ENCODE results near the gene IRF2BPL. TPM values are rescaled to one million over a fixed set of nuclear protein-coding genes. Genes with fewer than 3 reads are reported as not detected.

The IRF2BPL gene
- total and polyA plus RNA-seq, 2 of the 4 experiments (the other 2 are of a cell fraction), result 6.3 to 14.5 TPM

- no peak overlapping the region for H2BK5ac ChIP-seq (ENCODE audit: low read depth, low read length, poor library complexity, severe bottlenecking)
- BruUV-seq (replicated peaks), result no TSS peak
- H3K56ac ChIP-seq (ENCODE audit: extremely low read depth, insufficient read depth, low read length), result no peak overlapping the region
- H3K79me1 ChIP-seq (ENCODE audit: low read depth in 1 of 2, low read length in 2 of 2), result no peaks in the 10 kb centered on the region
- H2AK9ac ChIP-seq (replicated peaks; ENCODE audit: low read depth, low read length, poor library complexity), result no peak overlapping the region
- H3K18ac ChIP-seq (ENCODE audit: low read depth, low read length), result no peak overlapping the region
- H3K4me1 ChIP-seq (ENCODE audit: control insufficient read depth, insufficient read depth, low read length), result peaks cover 5% of the 10 kb centered on the region
- no peak overlapping the region for H3K27ac ChIP-seq (ENCODE audit: insufficient read depth, low read length)
- H3K14ac ChIP-seq (replicated peaks; ENCODE audit: low read depth, low read length), result no peak overlapping the region
- no peak overlapping the region for H2AFZ ChIP-seq (replicated peaks; ENCODE audit: low read length, poor library complexity)
- H3K9ac ChIP-seq (ENCODE audit: low read depth, low read length), result no peak overlapping the region
- H4K91ac ChIP-seq (ENCODE audit: insufficient read depth, low read depth, low read length), result no peak overlapping the region
- no peak overlapping the region for H2AK5ac ChIP-seq (ENCODE audit: low read depth, low read length)
- H4K20me1 ChIP-seq (ENCODE audit: insufficient read depth, low read length), result no peaks in the 10 kb centered on the region
- no peak overlapping the region for H3K4me3 ChIP-seq (ENCODE audit: insufficient read depth, low read depth, low read length)
- 66% methylated on average over 9 of the region's 13 CpGs; no CpG with 5 or more reads in 1 of the 2 experiments for WGBS, 2 experiments (ENCODE audit: extremely low coverage in 2 of 2, insufficient read length in 1 of 2)
- H3K9me3 ChIP-seq (ENCODE audit: control insufficient read depth, insufficient read depth, low read length), result no peaks in the 10 kb centered on the region
- H3K9me1 ChIP-seq (ENCODE audit: insufficient read depth, low read length), result no peaks in the 10 kb centered on the region
- ChIA-PET CTCF (no interaction called here), POLR2A (ENCODE audit: unreplicated experiment) (no interaction called here)
- no peak overlapping the region for H3K4me2 ChIP-seq (ENCODE audit: low read depth, low read length)
- intact Hi-C loops (cut with micrococcal nuclease), result no loop called here
- DNase-seq (no peak), ATAC-seq (ENCODE audit: low read depth) (no peak)
- H3K36me3 ChIP-seq (ENCODE audit: control insufficient read depth, insufficient read depth, low read length), result no peaks in the 10 kb centered on the region
- H3K23ac ChIP-seq (ENCODE audit: low read depth, low read length), result no peak overlapping the region
- dilution Hi-C loops (cut with HindIII; ENCODE audit: low sequenced_read_pairs, unreplicated experiment), result no loop called here
- TF ChIP-seq SMC3 (IDR thresholded peaks at IDR 0.05; ENCODE audit: low read depth, low read length) (no peak), RAD21 (IDR thresholded peaks at IDR 0.05; ENCODE audit: low read length) (no peak), BHLHE40 (IDR thresholded peaks at IDR 0.05; ENCODE audit: low read depth, low read length) (no peak), RCOR1 (IDR thresholded peaks at IDR 0.05; ENCODE audit: insufficient replicate concordance, low read length) (no peak), FOS (IDR thresholded peaks at IDR 0.05; ENCODE audit: low read depth, low read length) (no peak), MAFK (IDR thresholded peaks at IDR 0.05; ENCODE audit: low read depth, low read length) (no peak), CEBPB (IDR thresholded peaks at IDR 0.05; ENCODE audit: low read depth, low read length) (no peak), RFX5 (IDR thresholded peaks at IDR 0.05; ENCODE audit: low read depth, low read length) (no peak), POLR2A (IDR thresholded peaks at IDR 0.05; ENCODE audit: low read depth, low read length) (no peak), CHD1 (IDR thresholded peaks at IDR 0.05; ENCODE audit: low read depth, low read length) (no peak), MAZ (IDR thresholded peaks at IDR 0.05; ENCODE audit: borderline replicate concordance, low read depth, low read length) (no peak)
- TF ChIP-seq, protein P1, sequence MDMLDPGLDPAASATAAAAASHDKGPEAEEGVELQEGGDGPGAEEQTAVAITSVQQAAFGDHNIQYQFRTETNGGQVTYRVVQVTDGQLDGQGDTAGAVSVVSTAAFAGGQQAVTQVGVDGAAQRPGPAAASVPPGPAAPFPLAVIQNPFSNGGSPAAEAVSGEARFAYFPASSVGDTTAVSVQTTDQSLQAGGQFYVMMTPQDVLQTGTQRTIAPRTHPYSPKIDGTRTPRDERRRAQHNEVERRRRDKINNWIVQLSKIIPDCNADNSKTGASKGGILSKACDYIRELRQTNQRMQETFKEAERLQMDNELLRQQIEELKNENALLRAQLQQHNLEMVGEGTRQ (IDR thresholded peaks at IDR 0.05; ENCODE audit: low read depth, low read length), result no peak
- TF ChIP-seq, protein P2, sequence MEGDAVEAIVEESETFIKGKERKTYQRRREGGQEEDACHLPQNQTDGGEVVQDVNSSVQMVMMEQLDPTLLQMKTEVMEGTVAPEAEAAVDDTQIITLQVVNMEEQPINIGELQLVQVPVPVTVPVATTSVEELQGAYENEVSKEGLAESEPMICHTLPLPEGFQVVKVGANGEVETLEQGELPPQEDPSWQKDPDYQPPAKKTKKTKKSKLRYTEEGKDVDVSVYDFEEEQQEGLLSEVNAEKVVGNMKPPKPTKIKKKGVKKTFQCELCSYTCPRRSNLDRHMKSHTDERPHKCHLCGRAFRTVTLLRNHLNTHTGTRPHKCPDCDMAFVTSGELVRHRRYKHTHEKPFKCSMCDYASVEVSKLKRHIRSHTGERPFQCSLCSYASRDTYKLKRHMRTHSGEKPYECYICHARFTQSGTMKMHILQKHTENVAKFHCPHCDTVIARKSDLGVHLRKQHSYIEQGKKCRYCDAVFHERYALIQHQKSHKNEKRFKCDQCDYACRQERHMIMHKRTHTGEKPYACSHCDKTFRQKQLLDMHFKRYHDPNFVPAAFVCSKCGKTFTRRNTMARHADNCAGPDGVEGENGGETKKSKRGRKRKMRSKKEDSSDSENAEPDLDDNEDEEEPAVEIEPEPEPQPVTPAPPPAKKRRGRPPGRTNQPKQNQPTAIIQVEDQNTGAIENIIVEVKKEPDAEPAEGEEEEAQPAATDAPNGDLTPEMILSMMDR (conservative IDR thresholded peaks at IDR 0.05; ENCODE audit: low read depth, low read length), result no peak
- peaks cover 5% of the 10 kb centered on the region; the same call in 1 of the 2 replicates for H3K27me3 ChIP-seq (ENCODE audit: control insufficient read depth, insufficient read depth, low read length)
- in situ Hi-C loops (cut with MboI; ENCODE audit: low sequenced_read_pairs), result no loop called here
- H2BK20ac ChIP-seq (ENCODE audit: low read depth, low read length), result no peak overlapping the region
- no peak overlapping the region for H2BK120ac ChIP-seq (ENCODE audit: low read depth, low read length)
- H4K5ac ChIP-seq (ENCODE audit: low read depth, low read length), result no peak overlapping the region
- H2BK15ac ChIP-seq (ENCODE audit: low read depth, low read length), result no peak overlapping the region
- no peak overlapping the region for H4K8ac ChIP-seq (ENCODE audit: low read depth in 2 of 2, low read length in 2 of 2)
- no peak overlapping the region for H3K4ac ChIP-seq (ENCODE audit: low read depth, low read length)
These were observed 16.2 kb downstream of the IRF2BPL start for GRCh38 chr14:77012193-77012765.

Data from IMR-90 (cell line).